NT2/D1 (cell line): ENCODE data around the gene RFX4.

Experiments used
- DNase-seq: peaks from one replicate; pipeline ENCODE4 v3.0.0-alpha.2; 2011; ENCODE audit warnings: low read depth, low spot score
- H3K27me3 ChIP-seq: 2 replicates; pipeline ENCODE4 v1.6.0; 2011; ENCODE audit warnings: mild to moderate bottlenecking; ENCODE audit not compliant: insufficient read length, insufficient read depth
- H3K36me3 ChIP-seq: 2 replicates; pipeline ENCODE4 v1.6.1; 2011; ENCODE audit warnings: mild to moderate bottlenecking, low read length, mixed read lengths; ENCODE audit not compliant: insufficient read depth, insufficient read length
- H3K4me1 ChIP-seq: 2 replicates; pipeline ENCODE4 v1.5.1; 2011; ENCODE audit not compliant: insufficient read depth, insufficient read length
- H3K4me3 ChIP-seq: 2 replicates; pipeline ENCODE4 v1.5.1; 2011; ENCODE audit warnings: low read depth; ENCODE audit not compliant: insufficient read length
- H3K9ac ChIP-seq: 2 replicates; pipeline ENCODE4 v1.6.0; 2011; ENCODE audit warnings: low read depth; ENCODE audit not compliant: insufficient read length
- H3K9me3 ChIP-seq: 2 replicates; pipeline ENCODE4 v1.5.1; 2011; ENCODE audit warnings: mild to moderate bottlenecking, low read length; ENCODE audit not compliant: insufficient read depth
- SUZ12 ChIP-seq: IDR thresholded peaks from 2 replicates; pipeline ENCODE4 v1.6.1; 2011; ENCODE audit not compliant: insufficient read length, insufficient read depth; ENCODE audit errors: extremely low read depth
- YY1 ChIP-seq: IDR thresholded peaks from 2 replicates; pipeline ENCODE4 v1.6.1; 2011; ENCODE audit not compliant: insufficient read length, insufficient read depth
- ZNF274 ChIP-seq: IDR thresholded peaks from 2 replicates; pipeline ENCODE4 v1.6.1; 2011; ENCODE audit warnings: mild to moderate bottlenecking, low read depth, low read length

The RFX4 gene

GRCh38 chr12:106747973-106748436 lies 165.2 kb downstream of the RFX4 start:
- H3K4me1 ChIP-seq = no peaks in the 10 kb centered on the region
- no peaks in the 10 kb centered on the region for H3K9me3 ChIP-seq
- no peak for DNase-seq
- no peaks in the 10 kb centered on the region for H3K27me3 ChIP-seq
- no peaks in the 10 kb centered on the region for H3K36me3 ChIP-seq
- no peak for TF ChIP-seq SUZ12
- TF ChIP-seq ZNF274 = no peak
- no peak for TF ChIP-seq YY1
- H3K9ac ChIP-seq = no peak overlapping the region
- no peak overlapping the region for H3K4me3 ChIP-seq

GRCh38 chr12:106750524-106750923 lies 167.7 kb downstream of the RFX4 start:
- Histone ChIP-seq H3K9me3 (no peaks in the 10 kb centered on the region), H3K4me3 (no peak overlapping the region), H3K9ac (no peak overlapping the region), H3K4me1 (peaks cover 3% of the 10 kb centered on the region), H3K27me3 (no peaks in the 10 kb centered on the region), H3K36me3 (no peaks in the 10 kb centered on the region)
- TF ChIP-seq YY1 (no peak), SUZ12 (no peak), ZNF274 (no peak)
- DNase-seq = no peak

GRCh38 chr12:106753526-106753925 lies 170.7 kb downstream of the RFX4 start:
- Histone ChIP-seq H3K4me1 (peaks cover 6% of the 10 kb centered on the region), H3K4me3 (no peak overlapping the region), H3K36me3 (no peaks in the 10 kb centered on the region), H3K9me3 (no peaks in the 10 kb centered on the region), H3K27me3 (no peaks in the 10 kb centered on the region), H3K9ac (no peak overlapping the region)
- no peak for TF ChIP-seq SUZ12
- no peak for TF ChIP-seq ZNF274
- no peak for TF ChIP-seq YY1
- no peak for DNase-seq

GRCh38 chr12:106754331-106754730 lies 171.5 kb downstream of the RFX4 start:
- no peak for DNase-seq
- no peaks in the 10 kb centered on the region for H3K27me3 ChIP-seq
- H3K36me3 ChIP-seq = no peaks in the 10 kb centered on the region
- no peak overlapping the region for H3K4me3 ChIP-seq
- no peaks in the 10 kb centered on the region for H3K9me3 ChIP-seq
- H3K4me1 ChIP-seq = peaks cover 6% of the 10 kb centered on the region
- no peak for TF ChIP-seq ZNF274
- TF ChIP-seq YY1 = no peak
- TF ChIP-seq SUZ12 = no peak
- H3K9ac ChIP-seq = no peak overlapping the region

DNA sequence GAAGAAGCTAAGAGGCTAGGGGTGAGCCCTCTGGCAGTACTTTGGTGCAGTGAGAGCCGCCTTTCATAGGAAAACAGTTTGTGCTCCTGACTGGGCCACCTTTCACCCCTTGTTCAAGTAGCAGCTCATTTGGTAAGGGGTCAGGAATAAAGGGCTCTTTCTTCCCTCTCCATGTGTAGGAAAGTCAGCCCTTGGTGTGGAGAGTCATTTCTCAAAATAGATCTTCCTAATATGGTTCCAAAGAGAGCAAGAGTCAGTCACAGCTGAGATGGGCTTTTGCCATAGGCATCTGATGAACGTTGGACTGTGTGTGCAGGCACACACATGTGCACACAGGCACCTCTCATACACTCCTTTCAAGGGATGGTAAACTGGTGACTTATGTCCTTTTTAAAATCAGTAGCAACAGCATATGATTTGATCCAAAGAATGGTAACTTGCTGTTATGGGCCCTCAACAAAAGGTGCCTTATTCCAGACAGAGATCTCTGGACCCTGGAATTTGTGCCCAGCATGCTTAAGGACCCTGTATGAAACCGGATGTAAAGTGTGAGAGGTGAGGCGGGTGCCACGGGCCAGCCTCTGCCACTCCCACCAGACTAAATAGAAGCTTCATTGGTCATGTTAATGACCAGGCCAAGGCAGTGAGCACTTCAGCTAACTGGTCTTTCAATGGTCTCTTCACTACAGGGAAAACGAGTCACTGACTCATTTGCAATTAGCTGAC lies 175.0 kb downstream of the RFX4 start:
- H3K4me3 ChIP-seq = no peak overlapping the region
- TF ChIP-seq SUZ12 (no peak), YY1 (no peak), ZNF274 (no peak)

DNA sequence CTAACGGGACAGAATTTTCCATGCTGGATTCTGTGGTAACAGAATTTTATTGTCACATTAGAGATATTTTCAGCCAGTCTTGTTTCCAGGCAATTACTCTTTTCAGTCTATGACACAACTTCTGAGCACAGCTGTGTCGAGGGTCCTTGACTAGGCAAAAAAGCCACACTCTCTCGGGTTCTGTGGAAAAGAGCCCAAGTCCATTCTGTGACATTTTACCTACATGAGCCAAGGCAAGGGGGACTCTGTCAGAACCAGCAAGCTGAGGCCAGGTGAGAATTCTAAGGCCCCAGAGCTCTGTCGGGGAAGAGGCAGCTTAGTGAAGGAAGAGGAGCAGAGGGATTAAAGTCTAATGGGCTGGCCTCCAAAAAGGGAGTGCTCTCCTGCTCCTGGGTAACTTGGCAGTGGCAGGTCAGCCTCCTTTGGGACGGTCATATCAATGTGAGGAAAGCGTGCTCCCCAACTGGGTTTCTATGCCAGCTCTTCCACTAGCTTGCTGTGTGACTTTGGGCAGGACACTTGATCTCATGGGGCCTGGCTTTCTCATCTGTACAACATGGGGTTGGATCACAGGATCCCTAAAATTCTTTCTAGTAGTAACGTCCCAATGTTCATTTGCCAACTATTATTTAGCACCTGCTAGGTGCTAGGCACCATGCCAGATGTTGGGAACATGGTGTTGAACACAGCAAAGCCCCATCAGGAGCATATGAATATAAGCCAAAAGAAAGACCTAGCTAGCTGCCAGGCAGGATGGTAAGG lies 175.7 kb downstream of the RFX4 start:
- no peak overlapping the region for H3K4me3 ChIP-seq
- H3K36me3 ChIP-seq = no peaks in the 10 kb centered on the region
- TF ChIP-seq SUZ12 (no peak), YY1 (no peak)
- no peaks in the 10 kb centered on the region for H3K27me3 ChIP-seq
- no peak overlapping the region for H3K9ac ChIP-seq
- peaks cover 10% of the 10 kb centered on the region for H3K4me1 ChIP-seq
- no peaks in the 10 kb centered on the region for H3K9me3 ChIP-seq
- no peak for DNase-seq

More for the DNA sequence above, 175.0 kb downstream of the RFX4 start:
- H3K36me3 ChIP-seq = no peaks in the 10 kb centered on the region
- H3K27me3 ChIP-seq = no peaks in the 10 kb centered on the region
- H3K4me1 ChIP-seq = peaks cover 10% of the 10 kb centered on the region
- H3K9ac ChIP-seq = no peak overlapping the region
- no peaks in the 10 kb centered on the region for H3K9me3 ChIP-seq
- DNase-seq = no peak

- TF ChIP-seq YY1 (no peak), SUZ12 (no peak), ZNF274 (no peak)
Observed at GRCh38 chr12:106759526-106760183, 176.9 kb downstream of the RFX4 start.

More at GRCh38 chr12:106759526-106760183, 176.9 kb downstream of the RFX4 start:
- no peaks in the 10 kb centered on the region for H3K36me3 ChIP-seq
- no peak overlapping the region for H3K9ac ChIP-seq
- H3K9me3 ChIP-seq = no peaks in the 10 kb centered on the region
- H3K27me3 ChIP-seq = no peaks in the 10 kb centered on the region
- peaks cover 11% of the 10 kb centered on the region for H3K4me1 ChIP-seq
- no peak for DNase-seq
- H3K4me3 ChIP-seq = no peak overlapping the region
